Measurements from ENCODE around the gene WWTR1. TPM values are rescaled to one million over a fixed set of nuclear protein-coding genes. Genes with fewer than 3 reads are reported as not detected.

The WWTR1 gene
- total RNA-seq, 4 donors from 2014 or later, result 11.3 to 30.7 (median 17.6) TPM

- H3K27ac ChIP-seq, result peak overlapping the region in 1 of 4 donors; percentile 1
- in situ Hi-C loops (cut with MboI; ENCODE audit: low sequenced_read_pairs in 4 of 4) (loop anchor here in 1 of 4 donors (25.0 kb wide), 1 partner anchor 88 kb away; no protein-coding TSS in a partner anchor), intact Hi-C loops (cut with DNase I; ENCODE audit: low total_unique reads) (no loop called here)
- no peak overlapping the region for H3K4me3 ChIP-seq
- H3K4me1 ChIP-seq, result peaks cover 32 to 41% of the 10 kb centered on the region in 2 donors
- H3K9me3 ChIP-seq, result no peaks in the 10 kb centered on the region
- no peaks in the 10 kb centered on the region for H3K27me3 ChIP-seq
- TF ChIP-seq POLR2A (IDR thresholded peaks at IDR 0.05) (no peak), CTCF (IDR thresholded peaks at IDR 0.05 in 4 of 5, conservative IDR thresholded peaks at IDR 0.05 in 1 of 5) (no peak)
- ATAC-seq (no peak), DNase-seq (no peak)
- no peaks in the 10 kb centered on the region for H3K36me3 ChIP-seq
Observed at GRCh38 chr3:149625795-149626194, 32.0 kb downstream of the WWTR1 start.

- no peak overlapping the region for H3K4me3 ChIP-seq
- no peaks in the 10 kb centered on the region for H3K9me3 ChIP-seq
- H3K27me3 ChIP-seq, result no peaks in the 10 kb centered on the region
- intact Hi-C loops (cut with DNase I; ENCODE audit: low total_unique reads) (no loop called here), in situ Hi-C loops (cut with MboI; ENCODE audit: low sequenced_read_pairs in 4 of 4) (no loop called here)
- H3K27ac ChIP-seq, result no peak overlapping the region
- no peaks in the 10 kb centered on the region for H3K36me3 ChIP-seq
- ATAC-seq (no peak), DNase-seq (no peak)
- H3K4me1 ChIP-seq, result peaks cover 31 to 36% of the 10 kb centered on the region in 2 donors
- TF ChIP-seq POLR2A (IDR thresholded peaks at IDR 0.05) (no peak), CTCF (IDR thresholded peaks at IDR 0.05 in 4 of 5, conservative IDR thresholded peaks at IDR 0.05 in 1 of 5) (no peak)
Observed at GRCh38 chr3:149623824-149624223, 34.0 kb downstream of the WWTR1 start.

- intact Hi-C loops (cut with DNase I; ENCODE audit: low total_unique reads) (no loop called here), in situ Hi-C loops (cut with MboI; ENCODE audit: low sequenced_read_pairs in 4 of 4) (no loop called here)
- H3K4me1 ChIP-seq, result peaks cover 29 to 40% of the 10 kb centered on the region in 2 donors
- TF ChIP-seq POLR2A (IDR thresholded peaks at IDR 0.05) (no peak), CTCF (IDR thresholded peaks at IDR 0.05 in 4 of 5, conservative IDR thresholded peaks at IDR 0.05 in 1 of 5) (no peak)
- no peak overlapping the region for H3K27ac ChIP-seq
- no peaks in the 10 kb centered on the region for H3K27me3 ChIP-seq
- DNase-seq, result no peak
- no peak overlapping the region for H3K4me3 ChIP-seq
- no peak for ATAC-seq
- H3K36me3 ChIP-seq, result no peaks in the 10 kb centered on the region
- no peaks in the 10 kb centered on the region for H3K9me3 ChIP-seq
Observed at GRCh38 chr3:149621218-149622005, 36.4 kb downstream of the WWTR1 start.

- intact Hi-C loops (cut with DNase I; ENCODE audit: low total_unique reads), result no loop called here
- in situ Hi-C loops (cut with MboI; ENCODE audit: low sequenced_read_pairs in 4 of 4), result no loop called here
- DNase-seq, result no peak
Observed at GRCh38 chr3:149620291-149621020, 37.4 kb downstream of the WWTR1 start.

More at GRCh38 chr3:149620291-149621020, 37.4 kb downstream of the WWTR1 start:
- no peak for TF ChIP-seq POLR2A (IDR thresholded peaks at IDR 0.05)
- TF ChIP-seq CTCF (IDR thresholded peaks at IDR 0.05 in 4 of 5, conservative IDR thresholded peaks at IDR 0.05 in 1 of 5), result no peak
- Histone ChIP-seq H3K27ac (no peak overlapping the region), H3K36me3 (no peaks in the 10 kb centered on the region), H3K4me3 (no peak overlapping the region), H3K27me3 (no peaks in the 10 kb centered on the region), H3K9me3 (no peaks in the 10 kb centered on the region), H3K4me1 (peaks cover 21 to 32% of the 10 kb centered on the region in 2 donors)
- no peak for ATAC-seq
